GM12878 (cell line): Measurements from ENCODE around the gene NAA60. TPM values are rescaled to one million over a fixed set of nuclear protein-coding genes. Genes with fewer than 3 reads are reported as not detected.
A peak's percentile ranks its signal among the peaks of the same experiment; 100 is the strongest.

Experiments used
- BMI1 ChIP-seq: fragments of 450-650 bp; IDR thresholded peaks from 2 replicates; pipeline ENCODE4 v1.6.1; 2016; ENCODE audit warnings: mild to moderate bottlenecking, moderate library complexity, borderline replicate concordance
- CEBPB ChIP-seq, 2 experiments: fragments of 150-350 bp in 1 of 2; IDR thresholded peaks; 2 replicates each; pipeline ENCODE4 v1.6.1; 2012 to 2014; ENCODE audit warnings: low read depth in 2 of 2, low read length in 2 of 2, borderline replicate concordance in 1 of 2, inconsistent platforms in 1 of 2
- CHD4 ChIP-seq: fragments of 200-600 bp; sonication (generic); IDR thresholded peaks from 2 replicates; pipeline ENCODE4 v1.6.1; 2016; ENCODE audit warnings: mild to moderate bottlenecking
- CREM ChIP-seq: IDR thresholded peaks from 2 replicates; pipeline ENCODE4 v1.6.1; 2014; ENCODE audit warnings: antibody characterized with exemption, low read depth
- EZH2 ChIP-seq: IDR thresholded peaks from 2 replicates; pipeline ENCODE4 v1.6.1; 2012; ENCODE audit warnings: low read depth, mild to moderate bottlenecking, control low read depth, inconsistent platforms, low read length, borderline replicate concordance; ENCODE audit not compliant: control insufficient read depth
- FOXM1 ChIP-seq: IDR thresholded peaks from 2 replicates; pipeline ENCODE4 v1.6.1; 2012; ENCODE audit warnings: low read depth, mild to moderate bottlenecking, inconsistent platforms, low read length, moderate library complexity
- GABPA ChIP-seq: IDR thresholded peaks from 2 replicates; pipeline ENCODE4 v1.6.1; 2014; ENCODE audit warnings: antibody characterized with exemption, low read depth, mild to moderate bottlenecking, inconsistent platforms
- JUNB ChIP-seq: IDR thresholded peaks from 2 replicates; pipeline ENCODE4 v1.6.1; 2016; ENCODE audit warnings: antibody characterized with exemption, mild to moderate bottlenecking
- JUND ChIP-seq: IDR thresholded peaks from 2 replicates; pipeline ENCODE4 v1.6.1; 2012; ENCODE audit warnings: low read depth, mild to moderate bottlenecking, low read length, improper control_type of control experiment, moderate library complexity
- KLF5 ChIP-seq: fragments of 450-650 bp; IDR thresholded peaks from 2 replicates; pipeline ENCODE4 v1.6.1; 2014; ENCODE audit warnings: mild to moderate bottlenecking; ENCODE audit not compliant: partially characterized antibody
- MTA3 ChIP-seq: IDR thresholded peaks from 2 replicates; pipeline ENCODE4 v1.6.1; 2012; ENCODE audit warnings: low read length, inconsistent platforms, borderline replicate concordance
- NFXL1 ChIP-seq: fragments of 450-650 bp; IDR thresholded peaks from 2 replicates; pipeline ENCODE4 v1.6.1; 2017; ENCODE audit warnings: antibody characterized with exemption, mild to moderate bottlenecking, borderline replicate concordance
- PAX8 ChIP-seq: fragments of 450-650 bp; IDR thresholded peaks from 2 replicates; pipeline ENCODE4 v1.6.1; 2017; ENCODE audit warnings: mild to moderate bottlenecking, moderate library complexity
- POLR2A ChIP-seq: IDR thresholded peaks from 2 replicates; pipeline ENCODE4 v1.6.1; 2011; ENCODE audit warnings: low read depth, mild to moderate bottlenecking, low read length
- POLR2AphosphoS2 ChIP-seq: IDR thresholded peaks from 2 replicates; pipeline ENCODE4 v1.6.1; 2011; ENCODE audit warnings: low read depth, mild to moderate bottlenecking, low read length, improper control_type of control experiment, moderate library complexity
- POLR2AphosphoS5 ChIP-seq: IDR thresholded peaks from 2 replicates; pipeline ENCODE4 v1.6.1; 2011; ENCODE audit warnings: mild to moderate bottlenecking, low read length, inconsistent platforms
- SUZ12 ChIP-seq: fragments of 200-600 bp; sonication (generic); IDR thresholded peaks from one replicate; pipeline ENCODE4 v1.6.1; 2018; ENCODE audit warnings: antibody characterized with exemption, mild to moderate bottlenecking; ENCODE audit not compliant: unreplicated experiment
- TAF1 ChIP-seq: IDR thresholded peaks from 2 replicates; pipeline ENCODE4 v1.6.1; 2011; ENCODE audit warnings: mild to moderate bottlenecking, low read depth, low read length, borderline replicate concordance
- ZNF217 ChIP-seq: fragments of 450-650 bp; IDR thresholded peaks from 2 replicates; pipeline ENCODE4 v1.6.1; 2017; ENCODE audit warnings: antibody characterized with exemption, mild to moderate bottlenecking
- ZNF622 ChIP-seq: fragments of 450-650 bp; IDR thresholded peaks from 2 replicates; pipeline ENCODE4 v1.6.1; 2017; ENCODE audit warnings: mild to moderate bottlenecking, inconsistent platforms
- polyA plus RNA-seq, 11 experiments: library from polyadenylated mRNA; depleted of rRNA in 4 of 11; unstranded in 6 of 11; stranded (reverse) in 5 of 11; fragments of >200 nt; fragmentation: Nextera tagmentation in 4 of 11; fragmentation: Illumina TruSeq in 1 of 11; extraction: Ambion mirVana in 4 of 11; extraction: Trizol in 1 of 11; gene quantifications; 1 replicate in 1 of 11; 2 replicates in 10 of 11; pipeline versions ENCODE4 v1.2.1 to v1.2.3, GENCODE V29; 2011 to 2016; ENCODE audit warnings: inconsistent platforms in 2 of 11, missing spikeins in 2 of 11, low read depth in 1 of 11
- total RNA-seq, 4 experiments: library from RNA; depleted of rRNA in 3 of 4; stranded (reverse); fragments of >200 nt in 3 of 4; fragmentation: Illumina TruSeq in 1 of 4; extraction: Trizol in 1 of 4; gene quantifications; 2 replicates each; pipeline versions ENCODE4 v1.2.1 to v1.2.3, GENCODE V29; 2013 to 2021
- TF ChIP-seq, protein P1 (sequence below): IDR thresholded peaks from 2 replicates; pipeline ENCODE4 v1.6.1; 2011; ENCODE audit warnings: borderline replicate concordance, low read depth, mild to moderate bottlenecking, moderate library complexity, mixed read lengths, low read length; ENCODE audit not compliant: insufficient read depth; ENCODE audit errors: extremely low read length
- TF ChIP-seq, protein P2 (sequence below): fragments of 150-350 bp; IDR thresholded peaks from 2 replicates; pipeline ENCODE4 v1.6.1; 2016; ENCODE audit warnings: low read depth, low read length
- TF ChIP-seq, protein P3 (sequence below): fragments of 450-650 bp; IDR thresholded peaks from 2 replicates; pipeline ENCODE4 v1.6.1; 2017; ENCODE audit warnings: mild to moderate bottlenecking, moderate library complexity
- TF ChIP-seq, protein P4 (sequence below): IDR thresholded peaks from 2 replicates; pipeline ENCODE4 v1.6.1; 2012; ENCODE audit warnings: low read length, inconsistent platforms

Gene NAA60
- total and polyA plus RNA-seq, 10 of the 15 experiments (the other 5 are each of a cell fraction or from before 2014, with no cell fraction given), result 6.2 to 43.1 (median 34.6) TPM

DNA sequence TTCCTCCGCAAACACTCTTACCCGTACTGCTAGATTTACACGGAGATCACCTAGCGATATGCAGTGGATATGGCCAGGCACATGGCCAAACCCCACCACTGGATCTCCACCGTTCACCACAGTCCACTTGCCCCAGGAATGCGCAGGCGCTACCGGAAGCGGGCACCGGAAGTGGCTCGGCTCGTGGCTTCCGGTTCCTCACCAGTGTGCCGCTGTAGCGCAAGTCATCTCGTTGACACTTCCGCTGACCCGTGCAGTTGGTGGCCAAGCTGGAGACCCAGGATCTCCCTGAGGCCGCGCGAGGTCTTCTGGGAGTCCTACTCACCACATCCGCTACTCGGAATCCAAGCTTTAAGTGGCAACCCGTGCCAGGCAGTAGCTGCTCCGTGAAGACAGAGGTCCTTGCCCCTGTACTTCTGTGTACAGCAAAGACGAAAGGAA is 11.7 kb upstream of the NAA60 start (continued):
- TF ChIP-seq, protein P1, sequence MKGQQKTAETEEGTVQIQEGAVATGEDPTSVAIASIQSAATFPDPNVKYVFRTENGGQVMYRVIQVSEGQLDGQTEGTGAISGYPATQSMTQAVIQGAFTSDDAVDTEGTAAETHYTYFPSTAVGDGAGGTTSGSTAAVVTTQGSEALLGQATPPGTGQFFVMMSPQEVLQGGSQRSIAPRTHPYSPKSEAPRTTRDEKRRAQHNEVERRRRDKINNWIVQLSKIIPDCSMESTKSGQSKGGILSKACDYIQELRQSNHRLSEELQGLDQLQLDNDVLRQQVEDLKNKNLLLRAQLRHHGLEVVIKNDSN, result no peak
- TF ChIP-seq GABPA (peak; percentile 92), CEBPB (IDR thresholded peaks at IDR 0.05; ENCODE audit: borderline replicate concordance in 1 of 2, low read depth in 2 of 2, low read length in 2 of 2) (no peak), BMI1 (no peak), POLR2AphosphoS5 (no peak), ZNF217 (no peak), ZNF622 (no peak), CREM (no peak), SUZ12 (no peak), JUNB (no peak), CHD4 (no peak), FOXM1 (no peak), POLR2AphosphoS2 (no peak), NFXL1 (no peak), JUND (no peak), MTA3 (no peak), KLF5 (no peak), PAX8 (no peak), EZH2 (no peak), TAF1 (no peak), POLR2A (peak; percentile 48; the same call in 1 of the 2 replicates)
- TF ChIP-seq, protein P2, sequence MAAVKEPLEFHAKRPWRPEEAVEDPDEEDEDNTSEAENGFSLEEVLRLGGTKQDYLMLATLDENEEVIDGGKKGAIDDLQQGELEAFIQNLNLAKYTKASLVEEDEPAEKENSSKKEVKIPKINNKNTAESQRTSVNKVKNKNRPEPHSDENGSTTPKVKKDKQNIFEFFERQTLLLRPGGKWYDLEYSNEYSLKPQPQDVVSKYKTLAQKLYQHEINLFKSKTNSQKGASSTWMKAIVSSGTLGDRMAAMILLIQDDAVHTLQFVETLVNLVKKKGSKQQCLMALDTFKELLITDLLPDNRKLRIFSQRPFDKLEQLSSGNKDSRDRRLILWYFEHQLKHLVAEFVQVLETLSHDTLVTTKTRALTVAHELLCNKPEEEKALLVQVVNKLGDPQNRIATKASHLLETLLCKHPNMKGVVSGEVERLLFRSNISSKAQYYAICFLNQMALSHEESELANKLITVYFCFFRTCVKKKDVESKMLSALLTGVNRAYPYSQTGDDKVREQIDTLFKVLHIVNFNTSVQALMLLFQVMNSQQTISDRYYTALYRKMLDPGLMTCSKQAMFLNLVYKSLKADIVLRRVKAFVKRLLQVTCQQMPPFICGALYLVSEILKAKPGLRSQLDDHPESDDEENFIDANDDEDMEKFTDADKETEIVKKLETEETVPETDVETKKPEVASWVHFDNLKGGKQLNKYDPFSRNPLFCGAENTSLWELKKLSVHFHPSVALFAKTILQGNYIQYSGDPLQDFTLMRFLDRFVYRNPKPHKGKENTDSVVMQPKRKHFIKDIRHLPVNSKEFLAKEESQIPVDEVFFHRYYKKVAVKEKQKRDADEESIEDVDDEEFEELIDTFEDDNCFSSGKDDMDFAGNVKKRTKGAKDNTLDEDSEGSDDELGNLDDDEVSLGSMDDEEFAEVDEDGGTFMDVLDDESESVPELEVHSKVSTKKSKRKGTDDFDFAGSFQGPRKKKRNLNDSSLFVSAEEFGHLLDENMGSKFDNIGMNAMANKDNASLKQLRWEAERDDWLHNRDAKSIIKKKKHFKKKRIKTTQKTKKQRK, result no peak
- TF ChIP-seq, protein P3, sequence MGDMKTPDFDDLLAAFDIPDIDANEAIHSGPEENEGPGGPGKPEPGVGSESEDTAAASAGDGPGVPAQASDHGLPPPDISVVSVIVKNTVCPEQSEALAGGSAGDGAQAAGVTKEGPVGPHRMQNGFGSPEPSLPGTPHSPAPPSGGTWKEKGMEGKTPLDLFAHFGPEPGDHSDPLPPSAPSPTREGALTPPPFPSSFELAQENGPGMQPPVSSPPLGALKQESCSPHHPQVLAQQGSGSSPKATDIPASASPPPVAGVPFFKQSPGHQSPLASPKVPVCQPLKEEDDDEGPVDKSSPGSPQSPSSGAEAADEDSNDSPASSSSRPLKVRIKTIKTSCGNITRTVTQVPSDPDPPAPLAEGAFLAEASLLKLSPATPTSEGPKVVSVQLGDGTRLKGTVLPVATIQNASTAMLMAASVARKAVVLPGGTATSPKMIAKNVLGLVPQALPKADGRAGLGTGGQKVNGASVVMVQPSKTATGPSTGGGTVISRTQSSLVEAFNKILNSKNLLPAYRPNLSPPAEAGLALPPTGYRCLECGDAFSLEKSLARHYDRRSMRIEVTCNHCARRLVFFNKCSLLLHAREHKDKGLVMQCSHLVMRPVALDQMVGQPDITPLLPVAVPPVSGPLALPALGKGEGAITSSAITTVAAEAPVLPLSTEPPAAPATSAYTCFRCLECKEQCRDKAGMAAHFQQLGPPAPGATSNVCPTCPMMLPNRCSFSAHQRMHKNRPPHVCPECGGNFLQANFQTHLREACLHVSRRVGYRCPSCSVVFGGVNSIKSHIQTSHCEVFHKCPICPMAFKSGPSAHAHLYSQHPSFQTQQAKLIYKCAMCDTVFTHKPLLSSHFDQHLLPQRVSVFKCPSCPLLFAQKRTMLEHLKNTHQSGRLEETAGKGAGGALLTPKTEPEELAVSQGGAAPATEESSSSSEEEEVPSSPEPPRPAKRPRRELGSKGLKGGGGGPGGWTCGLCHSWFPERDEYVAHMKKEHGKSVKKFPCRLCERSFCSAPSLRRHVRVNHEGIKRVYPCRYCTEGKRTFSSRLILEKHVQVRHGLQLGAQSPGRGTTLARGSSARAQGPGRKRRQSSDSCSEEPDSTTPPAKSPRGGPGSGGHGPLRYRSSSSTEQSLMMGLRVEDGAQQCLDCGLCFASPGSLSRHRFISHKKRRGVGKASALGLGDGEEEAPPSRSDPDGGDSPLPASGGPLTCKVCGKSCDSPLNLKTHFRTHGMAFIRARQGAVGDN, result no peak
- TF ChIP-seq, protein P4, sequence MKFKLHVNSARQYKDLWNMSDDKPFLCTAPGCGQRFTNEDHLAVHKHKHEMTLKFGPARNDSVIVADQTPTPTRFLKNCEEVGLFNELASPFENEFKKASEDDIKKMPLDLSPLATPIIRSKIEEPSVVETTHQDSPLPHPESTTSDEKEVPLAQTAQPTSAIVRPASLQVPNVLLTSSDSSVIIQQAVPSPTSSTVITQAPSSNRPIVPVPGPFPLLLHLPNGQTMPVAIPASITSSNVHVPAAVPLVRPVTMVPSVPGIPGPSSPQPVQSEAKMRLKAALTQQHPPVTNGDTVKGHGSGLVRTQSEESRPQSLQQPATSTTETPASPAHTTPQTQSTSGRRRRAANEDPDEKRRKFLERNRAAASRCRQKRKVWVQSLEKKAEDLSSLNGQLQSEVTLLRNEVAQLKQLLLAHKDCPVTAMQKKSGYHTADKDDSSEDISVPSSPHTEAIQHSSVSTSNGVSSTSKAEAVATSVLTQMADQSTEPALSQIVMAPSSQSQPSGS, result no peak
